WI38 (cell line): ENCODE data around the gene HOXA11.

Experiments
- H3K4me3 ChIP-seq: 2 replicates; pipeline ENCODE4 v1.5.1; 2011; ENCODE audit warnings: low read depth, mild to moderate bottlenecking, control low read depth, low read length
- TF ChIP-seq, protein P1 (sequence below): IDR thresholded peaks from 2 replicates; pipeline ENCODE4 v1.5.1; 2012; ENCODE audit warnings: low read depth, mild to moderate bottlenecking, control low read depth, low read length

HOXA11 gene

DNA sequence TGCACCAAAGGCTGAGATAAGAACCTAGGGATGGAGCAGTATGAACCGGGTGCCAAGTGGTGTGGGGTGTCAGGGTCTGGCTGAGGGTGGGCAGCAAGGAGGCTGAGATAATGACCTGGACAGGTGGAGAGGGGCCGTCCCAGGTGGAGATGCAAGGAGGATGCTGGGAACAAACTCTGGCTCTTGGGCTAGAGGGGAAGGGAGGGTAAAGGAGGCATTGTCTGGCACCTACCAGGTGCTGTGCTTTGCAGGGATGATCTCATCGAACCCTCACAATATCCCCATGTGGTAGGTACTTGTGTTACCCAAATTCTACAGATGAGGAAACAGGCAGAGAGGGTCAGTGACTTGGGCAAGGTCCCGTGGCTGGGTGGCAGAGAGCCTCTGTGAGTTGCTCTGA is 34.8 kb upstream of the HOXA11 start:
- TF ChIP-seq, protein P1, sequence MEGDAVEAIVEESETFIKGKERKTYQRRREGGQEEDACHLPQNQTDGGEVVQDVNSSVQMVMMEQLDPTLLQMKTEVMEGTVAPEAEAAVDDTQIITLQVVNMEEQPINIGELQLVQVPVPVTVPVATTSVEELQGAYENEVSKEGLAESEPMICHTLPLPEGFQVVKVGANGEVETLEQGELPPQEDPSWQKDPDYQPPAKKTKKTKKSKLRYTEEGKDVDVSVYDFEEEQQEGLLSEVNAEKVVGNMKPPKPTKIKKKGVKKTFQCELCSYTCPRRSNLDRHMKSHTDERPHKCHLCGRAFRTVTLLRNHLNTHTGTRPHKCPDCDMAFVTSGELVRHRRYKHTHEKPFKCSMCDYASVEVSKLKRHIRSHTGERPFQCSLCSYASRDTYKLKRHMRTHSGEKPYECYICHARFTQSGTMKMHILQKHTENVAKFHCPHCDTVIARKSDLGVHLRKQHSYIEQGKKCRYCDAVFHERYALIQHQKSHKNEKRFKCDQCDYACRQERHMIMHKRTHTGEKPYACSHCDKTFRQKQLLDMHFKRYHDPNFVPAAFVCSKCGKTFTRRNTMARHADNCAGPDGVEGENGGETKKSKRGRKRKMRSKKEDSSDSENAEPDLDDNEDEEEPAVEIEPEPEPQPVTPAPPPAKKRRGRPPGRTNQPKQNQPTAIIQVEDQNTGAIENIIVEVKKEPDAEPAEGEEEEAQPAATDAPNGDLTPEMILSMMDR, result no peak
- H3K4me3 ChIP-seq, result no peak overlapping the region

DNA sequence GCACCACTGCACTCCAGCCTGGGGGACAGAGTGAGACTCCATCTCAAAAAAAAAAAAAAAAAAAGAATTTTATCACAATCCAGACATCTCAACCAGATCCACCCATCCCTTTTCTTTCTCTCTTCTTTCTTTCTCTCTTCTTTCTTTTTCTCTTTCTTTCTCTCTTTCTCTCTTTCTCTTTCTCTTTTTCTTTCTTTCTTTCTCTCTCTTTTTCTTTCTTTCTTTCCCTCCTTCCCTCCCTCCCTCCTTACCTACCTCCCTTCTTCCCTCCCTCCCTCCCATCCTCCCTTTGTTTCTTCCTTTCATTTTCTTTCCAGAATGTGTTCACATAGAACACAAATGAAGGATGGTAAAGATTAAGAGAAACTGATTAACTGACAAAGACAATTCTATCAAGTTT is 32.9 kb upstream of the HOXA11 start:
- H3K4me3 ChIP-seq, result no peak overlapping the region
- TF ChIP-seq, protein P1, result no peak

DNA sequence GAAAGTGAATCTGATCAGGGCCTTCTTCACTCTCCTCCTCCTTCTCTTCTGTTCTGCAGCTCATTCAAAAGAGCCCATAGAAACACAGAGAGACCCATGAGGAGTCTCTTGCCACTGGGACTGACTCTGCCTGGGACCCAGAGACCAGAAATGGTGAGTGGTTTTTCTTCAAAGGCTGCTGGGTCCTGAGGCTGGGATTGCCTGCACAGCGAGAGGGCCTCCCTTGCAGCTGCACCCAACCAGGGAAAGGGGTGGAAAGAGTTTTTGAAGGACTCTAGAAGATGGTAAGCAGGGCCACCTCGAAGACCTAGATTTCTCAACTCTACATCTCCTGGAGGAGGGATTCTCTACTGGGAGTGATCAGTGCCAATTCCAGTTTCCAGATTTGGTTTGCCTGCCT is 30.3 kb upstream of the HOXA11 start:
- TF ChIP-seq, protein P1, result no peak
- H3K4me3 ChIP-seq, result no peak overlapping the region

DNA sequence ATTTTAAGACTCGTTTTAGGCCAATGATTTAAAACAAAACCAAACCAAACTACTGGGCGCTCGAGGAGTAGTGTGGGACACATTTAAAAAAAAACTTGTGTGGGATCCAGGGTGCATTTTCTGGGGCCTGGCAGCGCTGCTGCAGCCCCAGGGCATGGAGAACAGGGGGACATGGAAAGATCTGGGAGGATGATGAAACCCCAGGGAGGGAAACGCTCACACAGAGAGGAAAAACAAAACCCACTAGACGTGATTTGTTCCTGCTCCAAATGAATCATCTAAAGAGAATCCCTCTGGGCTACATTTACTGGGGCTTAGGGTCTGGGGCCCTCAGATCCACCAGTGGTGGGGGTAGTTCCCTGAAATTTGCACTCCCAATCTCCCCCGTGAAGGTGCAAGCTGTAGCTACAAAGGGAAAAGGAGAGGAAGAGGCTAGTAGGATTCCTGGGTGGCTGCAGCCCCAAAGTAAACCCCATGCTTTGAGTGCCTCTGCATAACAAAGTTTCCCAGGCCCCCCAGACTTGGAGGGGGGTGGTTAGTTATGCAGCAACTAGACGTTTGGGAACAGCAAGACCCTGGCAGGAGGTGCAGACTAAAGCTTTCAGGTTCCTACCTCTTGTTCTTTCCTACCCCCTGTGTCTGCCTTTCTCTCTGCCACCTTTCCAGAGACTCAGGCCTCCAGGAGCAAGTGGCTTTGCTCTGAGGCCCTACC is 29.4 kb upstream of the HOXA11 start:
- H3K4me3 ChIP-seq, result no peak overlapping the region
- TF ChIP-seq, protein P1, result no peak

DNA sequence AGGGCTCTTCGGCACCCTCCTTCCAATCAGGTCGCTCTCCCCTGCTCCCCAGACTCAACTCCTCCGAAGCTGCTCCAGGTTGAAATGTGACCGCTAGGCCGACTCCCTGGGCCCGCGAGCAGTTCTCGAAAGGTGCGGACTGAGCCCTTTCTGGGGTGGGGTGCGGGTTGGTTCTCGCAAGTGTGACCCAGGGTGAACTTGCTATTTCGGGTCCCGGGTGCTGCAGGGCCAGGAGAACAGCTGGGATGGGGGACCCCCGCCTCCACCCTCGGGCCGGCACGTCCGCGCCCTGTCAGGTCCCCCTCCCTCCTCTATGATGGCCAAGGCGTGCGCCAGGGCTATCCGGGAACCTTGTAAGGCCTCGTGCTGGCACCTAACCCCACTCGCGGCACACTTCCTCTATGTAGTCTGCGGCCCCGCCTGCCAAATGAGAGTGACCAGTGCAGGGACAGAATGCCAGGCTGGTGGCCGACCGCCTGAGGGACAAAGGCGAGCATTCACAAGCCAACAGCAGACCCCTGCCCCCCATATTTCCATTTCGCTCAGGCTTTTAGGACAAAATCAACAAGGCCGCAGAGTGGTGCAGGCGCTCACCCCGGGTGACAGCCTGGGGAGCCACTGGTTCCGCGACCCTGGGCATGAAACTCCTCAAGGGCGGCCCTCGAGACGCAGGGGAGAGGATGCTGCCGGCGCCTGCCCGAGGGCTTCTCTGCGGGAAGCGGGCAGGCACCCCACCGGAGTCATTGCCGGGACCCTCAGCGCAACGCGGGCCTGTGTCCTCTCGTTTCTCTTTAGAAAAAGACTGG is 28.6 kb upstream of the HOXA11 start:
- H3K4me3 ChIP-seq, result no peak overlapping the region
- TF ChIP-seq, protein P1, result no peak

DNA sequence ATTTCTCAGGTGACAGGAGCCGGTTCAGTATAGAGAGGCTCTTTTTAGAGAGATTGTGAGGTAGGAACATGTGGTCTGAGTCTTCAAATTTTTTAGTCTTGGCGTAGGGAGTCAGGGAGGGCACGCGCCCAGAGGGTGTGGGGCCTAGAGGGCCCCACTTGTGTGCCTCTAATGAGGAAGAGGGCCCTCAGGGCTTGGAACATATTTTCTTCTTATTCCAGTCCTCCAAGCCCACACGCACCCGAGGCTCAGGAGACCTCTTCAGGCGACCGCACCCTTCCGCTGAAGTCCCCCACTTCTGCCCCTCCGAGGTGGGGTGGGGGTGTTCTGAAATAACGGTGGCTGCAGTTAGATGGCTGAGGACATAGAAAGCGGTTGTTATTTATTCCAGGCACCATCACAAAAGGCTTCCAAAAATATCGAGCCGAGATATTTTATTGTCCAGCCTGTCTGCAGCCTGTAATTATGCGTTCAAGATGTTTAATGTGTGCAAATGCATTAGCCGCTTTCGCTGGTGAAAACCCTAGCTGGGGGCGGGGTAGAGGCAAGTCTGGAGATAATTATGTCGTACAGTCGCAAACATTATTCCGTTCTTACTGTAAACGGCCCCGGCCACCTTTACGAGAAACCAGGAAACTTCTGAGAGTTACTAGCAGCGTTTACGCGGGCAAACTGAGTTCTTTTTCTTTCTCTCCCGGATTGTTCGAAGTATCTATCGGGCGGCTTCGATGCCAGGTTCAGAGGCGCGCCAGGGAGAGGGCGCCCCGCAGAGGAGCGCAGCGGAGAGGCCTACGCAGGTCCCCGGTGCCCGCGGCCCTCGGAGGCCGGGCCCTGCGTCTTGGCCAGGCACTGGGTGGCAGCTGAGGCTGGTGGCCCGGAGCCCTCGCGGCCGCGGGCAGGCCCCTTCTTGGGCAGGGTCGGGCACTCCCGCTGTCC is 27.7 kb upstream of the HOXA11 start:
- H3K4me3 ChIP-seq, result no peak overlapping the region

More for the DNA sequence above, 27.7 kb upstream of the HOXA11 start:
- TF ChIP-seq, protein P1, result no peak
